WTC11 (cell line): ENCODE data around the gene ATP13A5.

Experiments
- ATF2 ChIP-seq: sonication (generic); formaldehyde crosslinking; IDR thresholded peaks from 2 replicates; pipeline ENCODE4 v1.8.1; 2022; ENCODE audit warnings: low read depth, missing genetic modification reagents, borderline replicate concordance
- CTCF ChIP-seq: fragments of 200-600 bp; IDR thresholded peaks from 2 replicates; pipeline ENCODE4 v1.8.0; 2022; ENCODE audit warnings: antibody characterized with exemption
- IRF2 ChIP-seq: sonication (generic); formaldehyde crosslinking; IDR thresholded peaks from 2 replicates; pipeline ENCODE4 v1.8.0; 2022; ENCODE audit warnings: low read depth, missing genetic modification reagents, borderline replicate concordance
- NR2C2 ChIP-seq: sonication (generic); formaldehyde crosslinking; IDR thresholded peaks from 2 replicates; pipeline ENCODE4 v1.8.0; 2022; ENCODE audit warnings: mild to moderate bottlenecking, missing genetic modification reagents
- PREB ChIP-seq: sonication (generic); formaldehyde crosslinking; IDR thresholded peaks from 2 replicates; pipeline ENCODE4 v1.8.1; 2022; ENCODE audit warnings: mild to moderate bottlenecking, missing genetic modification reagents, moderate library complexity, borderline replicate concordance
- ZNF138 ChIP-seq: sonication (generic); formaldehyde crosslinking; conservative IDR thresholded peaks from 2 replicates; pipeline ENCODE4 v1.8.1; 2022; ENCODE audit warnings: mild to moderate bottlenecking, moderate library complexity, missing genetic modification reagents
- ZNF423 ChIP-seq: fragments of 250-450 bp; sonication (Bioruptor Pico); IDR thresholded peaks from 2 replicates; pipeline ENCODE4 v2.1.2; 2022; ENCODE audit warnings: mild to moderate bottlenecking, moderate library complexity
- ZNF512 ChIP-seq: sonication (generic); formaldehyde crosslinking; IDR thresholded peaks from 2 replicates; pipeline ENCODE4 v1.8.1; 2022; ENCODE audit warnings: missing genetic modification reagents, borderline replicate concordance

GRCh38 chr3:193250492-193250891 is 128.1 kb downstream of the ATP13A5 start:
- TF ChIP-seq IRF2 (CRISPR knock-in tag), result no peak
- no peak for TF ChIP-seq ZNF512 (CRISPR knock-in tag)
- TF ChIP-seq ZNF138 (CRISPR knock-in tag), result no peak
- TF ChIP-seq CTCF, result no peak
- no peak for TF ChIP-seq NR2C2
- no peak for TF ChIP-seq ATF2 (CRISPR knock-in tag)
- TF ChIP-seq ZNF423 (CRISPR knock-in tag), result no peak
- no peak for TF ChIP-seq PREB (CRISPR knock-in tag)
